C4-2B (cell line): Measurements from ENCODE around the gene GIPC2.

Source experiments
- H3K27ac ChIP-seq: fragments of 450-650 bp; 2 replicates; pipeline ENCODE4 v1.5.1; 2017
- ZFX ChIP-seq: fragments of 450-650 bp; IDR thresholded peaks from 2 replicates; pipeline ENCODE4 v1.6.1; 2017
- TF ChIP-seq, protein P1 (sequence below): fragments of 450-650 bp; conservative IDR thresholded peaks from 2 replicates; pipeline ENCODE4 v1.5.1; 2017; ENCODE audit warnings: mild to moderate bottlenecking

The GIPC2 gene

DNA sequence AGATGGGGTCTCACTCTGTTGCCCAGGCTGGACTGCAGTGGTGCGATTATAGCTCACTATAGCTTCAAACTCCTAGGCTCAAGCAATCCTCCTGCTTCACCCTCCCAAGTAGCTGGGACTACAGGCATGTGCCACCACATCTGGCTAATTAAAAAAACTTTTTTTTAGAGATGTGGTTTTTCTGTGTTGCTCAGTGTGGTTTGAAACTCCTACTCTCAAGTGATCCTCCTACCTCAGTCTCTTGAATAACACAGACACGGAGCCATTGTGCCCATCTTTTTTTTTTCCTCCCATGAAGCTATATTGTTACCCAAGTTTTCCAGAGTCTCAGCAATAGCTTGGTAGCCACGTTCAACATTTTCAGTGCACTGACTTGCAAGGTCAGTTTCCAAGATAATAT, 2.7 kb downstream of the GIPC2 start:
- TF ChIP-seq, protein P1, sequence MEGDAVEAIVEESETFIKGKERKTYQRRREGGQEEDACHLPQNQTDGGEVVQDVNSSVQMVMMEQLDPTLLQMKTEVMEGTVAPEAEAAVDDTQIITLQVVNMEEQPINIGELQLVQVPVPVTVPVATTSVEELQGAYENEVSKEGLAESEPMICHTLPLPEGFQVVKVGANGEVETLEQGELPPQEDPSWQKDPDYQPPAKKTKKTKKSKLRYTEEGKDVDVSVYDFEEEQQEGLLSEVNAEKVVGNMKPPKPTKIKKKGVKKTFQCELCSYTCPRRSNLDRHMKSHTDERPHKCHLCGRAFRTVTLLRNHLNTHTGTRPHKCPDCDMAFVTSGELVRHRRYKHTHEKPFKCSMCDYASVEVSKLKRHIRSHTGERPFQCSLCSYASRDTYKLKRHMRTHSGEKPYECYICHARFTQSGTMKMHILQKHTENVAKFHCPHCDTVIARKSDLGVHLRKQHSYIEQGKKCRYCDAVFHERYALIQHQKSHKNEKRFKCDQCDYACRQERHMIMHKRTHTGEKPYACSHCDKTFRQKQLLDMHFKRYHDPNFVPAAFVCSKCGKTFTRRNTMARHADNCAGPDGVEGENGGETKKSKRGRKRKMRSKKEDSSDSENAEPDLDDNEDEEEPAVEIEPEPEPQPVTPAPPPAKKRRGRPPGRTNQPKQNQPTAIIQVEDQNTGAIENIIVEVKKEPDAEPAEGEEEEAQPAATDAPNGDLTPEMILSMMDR, result no peak
- no peak for TF ChIP-seq ZFX
- H3K27ac ChIP-seq, result no peak overlapping the region

- TF ChIP-seq ZFX, result no peak
- TF ChIP-seq, protein P1, result no peak
- H3K27ac ChIP-seq, result no peak overlapping the region
These were observed 3.6 kb downstream of the GIPC2 start for GRCh38 chr1:78049396-78049795.

- TF ChIP-seq ZFX, result no peak
- TF ChIP-seq, protein P1, result no peak
- no peak overlapping the region for H3K27ac ChIP-seq
These were observed 5.2 kb downstream of the GIPC2 start for GRCh38 chr1:78051005-78051404.

DNA sequence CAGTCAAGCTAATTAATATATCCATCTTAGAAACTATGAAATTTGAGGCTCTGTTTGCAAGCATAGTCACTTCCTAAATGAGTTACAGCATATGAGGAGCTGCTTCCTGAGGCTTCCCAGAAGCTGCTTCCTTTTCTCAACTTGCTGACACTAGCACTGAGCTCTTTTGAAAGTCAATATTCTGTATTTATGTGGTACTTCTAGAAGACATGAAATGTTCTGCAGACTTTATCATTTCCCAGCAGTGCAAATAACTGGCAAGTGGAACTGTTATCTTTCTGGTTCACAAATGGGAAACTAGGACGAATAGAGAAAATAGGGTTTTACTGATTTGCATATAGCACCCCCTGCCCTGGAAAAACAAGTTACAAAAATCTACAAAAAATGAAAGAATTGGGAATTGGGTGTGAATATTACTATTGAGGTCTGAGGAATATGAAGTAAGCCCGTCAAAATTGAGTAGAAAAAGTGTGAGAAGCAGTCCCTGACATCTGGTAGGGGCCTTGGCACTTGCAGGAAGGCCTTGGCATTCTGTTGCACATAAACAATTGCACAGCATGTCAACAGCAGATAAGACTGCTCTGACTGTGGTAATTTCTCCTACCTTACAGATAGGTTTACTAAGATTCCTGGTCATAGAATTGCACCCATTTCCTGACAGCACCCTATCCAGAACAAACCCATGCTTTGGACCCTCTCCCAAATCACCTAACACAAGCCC, 7.1 kb downstream of the GIPC2 start:
- no peak overlapping the region for H3K27ac ChIP-seq
- TF ChIP-seq, protein P1, result no peak
- TF ChIP-seq ZFX, result no peak

DNA sequence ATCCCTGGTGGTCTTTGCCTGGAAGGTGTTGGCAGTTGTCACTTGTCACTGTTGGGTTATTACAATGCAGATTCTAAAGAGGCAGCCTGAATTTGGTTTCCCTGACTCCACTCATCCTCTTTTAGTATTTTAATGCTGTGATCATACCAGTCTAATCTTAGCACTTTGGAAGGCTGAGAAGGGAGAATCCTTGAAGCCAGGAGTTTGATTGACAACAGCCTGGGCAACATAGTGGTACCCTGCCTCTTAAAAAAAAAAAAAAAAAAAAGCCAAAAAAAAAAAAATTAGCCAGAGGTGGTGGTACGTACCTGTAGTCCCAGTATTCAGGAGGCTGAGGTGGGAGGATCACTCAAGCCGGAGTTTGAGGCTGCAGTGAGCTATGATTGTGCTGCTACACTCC, 7.7 kb downstream of the GIPC2 start:
- TF ChIP-seq, protein P1, result no peak
- no peak for TF ChIP-seq ZFX

DNA sequence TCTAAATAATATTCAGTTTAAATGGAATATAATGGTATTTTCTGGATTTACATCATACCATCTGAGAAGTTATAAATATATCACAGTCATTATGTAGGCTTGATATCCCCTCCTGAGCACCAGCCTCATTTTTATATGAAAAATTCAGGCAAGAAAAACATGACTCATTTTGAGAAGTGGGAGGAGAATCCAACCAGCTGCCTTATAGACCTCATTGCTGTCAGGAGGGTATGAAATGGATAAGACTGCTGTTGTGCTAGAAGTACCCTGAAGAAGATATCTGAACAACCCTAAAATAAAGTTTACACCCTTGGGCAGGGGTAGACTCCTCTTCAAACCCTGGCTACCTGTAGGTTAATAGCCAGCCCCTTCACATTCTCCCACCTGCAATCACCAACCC, 8.8 kb downstream of the GIPC2 start:
- TF ChIP-seq, protein P1, result no peak
- no peak for TF ChIP-seq ZFX
- no peak overlapping the region for H3K27ac ChIP-seq

More for the DNA sequence above, 7.7 kb downstream of the GIPC2 start:
- H3K27ac ChIP-seq, result no peak overlapping the region

DNA sequence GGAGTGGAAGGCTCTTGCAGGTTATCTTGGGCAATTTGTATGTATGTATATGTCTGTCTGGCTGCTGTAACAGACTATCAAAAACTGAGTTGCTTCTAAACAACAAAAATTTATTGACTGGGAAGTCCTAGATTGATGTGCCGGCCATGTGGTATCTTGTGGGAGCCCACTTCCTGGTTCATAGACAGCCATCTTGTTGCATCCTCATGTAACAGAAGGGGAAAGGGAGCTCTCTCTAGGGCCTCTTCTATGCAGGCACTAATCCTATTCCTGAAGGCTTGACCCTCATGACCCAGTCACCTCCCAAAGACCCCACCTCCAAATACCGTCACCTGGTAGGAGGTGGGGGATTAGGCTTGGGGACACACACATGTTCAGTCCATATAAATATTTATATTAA, 9.2 kb downstream of the GIPC2 start:
- no peak for TF ChIP-seq ZFX
- TF ChIP-seq, protein P1, result no peak
- no peak overlapping the region for H3K27ac ChIP-seq
